A549 treated with CORT108297 at 1 μM for 4 hours (cell line): ENCODE results near the gene MAS1L. TPM values are rescaled to one million over a fixed set of nuclear protein-coding genes. Genes with fewer than 3 reads are reported as not detected.

Source experiments
- total RNA-seq: library from RNA; stranded (reverse); fragments of 200-300 nt; extraction: Qiagen RNA extraction; gene quantifications from 5 replicates; pipeline ENCODE4 v1.2.3, GENCODE V29; 2022

MAS1L gene
- total RNA-seq, result not detected in 5 replicates

DNA sequence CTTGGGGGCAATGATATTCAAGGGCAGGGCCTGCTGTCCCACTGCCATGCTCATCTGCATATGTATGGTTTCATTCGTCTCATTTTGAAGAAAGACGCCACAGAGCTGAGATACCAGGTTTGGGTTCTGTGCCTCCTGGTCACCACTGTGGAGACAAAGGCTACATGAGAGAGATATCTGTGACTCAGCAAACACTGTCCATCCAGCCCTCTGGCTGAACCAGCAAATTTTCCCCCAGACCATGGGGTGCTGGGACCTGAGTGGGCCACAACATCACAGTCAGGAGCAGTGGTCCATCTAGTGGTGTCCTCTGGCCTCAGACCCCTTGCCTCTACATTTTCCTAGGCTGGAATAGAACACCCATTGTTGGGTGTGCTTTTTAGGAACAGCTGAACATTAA lies at the start of gene MAS1L:
TSS of gene MAS1L (minus strand) at position 297 of the 400 bp plus-strand sequence. CDS start at position 243, 54 bp downstream.

DNA sequence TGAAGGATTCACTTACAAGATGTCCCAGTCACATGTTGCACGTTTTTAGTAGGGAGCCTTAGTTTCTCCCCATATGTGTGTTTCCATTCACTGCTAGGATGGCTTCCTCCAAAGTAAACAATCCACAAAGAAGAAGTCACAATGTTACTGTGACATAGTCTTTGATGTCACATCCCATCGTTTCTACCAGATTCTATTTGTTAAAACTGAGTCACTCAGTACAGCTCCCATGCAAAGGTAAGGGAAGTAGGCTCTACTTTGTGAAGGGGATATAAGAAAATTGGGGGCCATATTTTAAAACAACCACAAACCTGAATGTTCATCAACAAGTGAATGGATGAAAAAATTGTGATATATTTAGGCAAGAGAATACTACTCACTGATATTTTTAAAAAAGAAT lies 30.8 kb downstream of the MAS1L start, which contains the start of the genes OR11A1 and OR2H1:
TSS of gene OR11A1 (minus strand) at position 101 of the 400 bp plus-strand sequence. CDS start 29,430 bp downstream, outside the sequence.
TSS of gene OR2H1 (plus strand) at position 185 of the 400 bp plus-strand sequence. CDS start 4,615 bp downstream, outside the sequence.

DNA sequence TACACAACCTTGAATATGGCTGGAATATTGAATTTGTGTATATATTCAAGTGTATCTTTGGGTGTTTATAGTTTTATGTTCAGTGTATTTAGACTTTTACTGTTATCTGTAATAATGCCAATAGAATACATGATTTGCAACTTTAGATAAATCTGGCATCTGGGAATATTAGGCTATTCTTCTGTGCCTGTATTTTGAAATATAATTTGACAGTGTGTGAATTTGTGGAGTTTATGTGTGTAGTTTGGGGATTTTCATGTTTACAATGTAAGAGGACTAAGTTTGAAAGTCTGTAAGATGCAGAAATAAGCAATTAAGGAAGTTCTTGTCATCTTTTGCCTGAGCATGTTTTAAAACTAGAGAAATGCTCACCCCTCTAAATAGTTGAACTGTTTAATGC lies 48.8 kb downstream of the MAS1L start, which contains the start of gene OR10C1:
TSS of gene OR10C1 (plus strand) at position 301 of the 400 bp plus-strand sequence. CDS start 710 bp downstream, outside the sequence.

Other genes starting within 250 kb of the MAS1L start
- gene OR14J1, start 186.3 kb downstream of the MAS1L start, total RNA-seq, result not detected in 5 replicates
- gene OR5V1, start 119.1 kb downstream of the MAS1L start, total RNA-seq, result not detected in 5 replicates
- gene OR12D3, start 112.7 kb downstream of the MAS1L start, total RNA-seq, result not detected in 5 replicates
- not detected in 5 replicates for gene OR12D2, start 92.3 kb downstream of the MAS1L start, total RNA-seq
- gene OR12D1, start 73.0 kb downstream of the MAS1L start, total RNA-seq, result not detected in 5 replicates
- gene OR10C1, start 48.6 kb downstream of the MAS1L start, total RNA-seq, result not detected in 5 replicates
- gene OR11A1, start 30.9 kb downstream of the MAS1L start, total RNA-seq, result not detected in 5 replicates
- gene OR2H1, start 30.8 kb downstream of the MAS1L start, total RNA-seq, result not detected in 5 replicates
- 0.46 to 0.99 TPM (median 0.64 TPM) in 5 replicates for gene UBD, start 71.8 kb upstream of the MAS1L start, total RNA-seq
- not detected in 5 replicates for gene OR2H2, start 97.2 kb upstream of the MAS1L start, total RNA-seq
- gene GABBR1, start 145.2 kb upstream of the MAS1L start, total RNA-seq, result 3.9 to 7.9 TPM (median 6.2 TPM) in 5 replicates
- gene MOG, start 169.1 kb upstream of the MAS1L start, total RNA-seq, result not detected in 5 replicates
- gene ZFP57, start 193.2 kb upstream of the MAS1L start, total RNA-seq, result not detected in 5 replicates
- gene HLA-F, start 235.5 kb upstream of the MAS1L start, total RNA-seq, result 4.1 to 6.0 TPM (median 4.9 TPM) in 5 replicates